ENCODE measurements around the gene LMOD2.

LMOD2 gene

GRCh38 chr7:123655614-123656013 lies at the start of gene LMOD2:
TSS of gene LMOD2 (plus strand) at chr7:123655866. CDS start at chr7:123655964, 98 bp downstream.
- CTCF ChIA-PET = interaction anchor here (0.6 kb wide), 1 partner anchor 27 kb away, joined by 3 read pairs; no protein-coding TSS in a partner anchor
- H3K4me3 ChIP-seq (ENCODE audit: low read depth, low read length) = no peak within 1 kb of the TSS
- no peak for TF ChIP-seq CTCF (IDR thresholded peaks at IDR 0.05; ENCODE audit: insufficient read depth, low read length, missing control alignments)
- POLR2A ChIA-PET = no interaction called here
- no peak for DNase-seq (ENCODE audit: low read depth, low spot score)

GRCh38 chr7:123607423-123607975 lies 48.2 kb upstream of the LMOD2 start:
- ChIA-PET CTCF (interaction anchor here (1.8 kb wide), 1 partner anchor 27 kb away, joined by 6 read pairs; no protein-coding TSS in a partner anchor), POLR2A (no interaction called here)
- DNase-seq (ENCODE audit: low read depth, low spot score) = no peak
- no peak for TF ChIP-seq CTCF (IDR thresholded peaks at IDR 0.05; ENCODE audit: insufficient read depth, low read length, missing control alignments)
- no peak overlapping the region for H3K4me3 ChIP-seq (ENCODE audit: low read depth, low read length)

- TF ChIP-seq CTCF (IDR thresholded peaks at IDR 0.05; ENCODE audit: insufficient read depth, low read length, missing control alignments) = no peak
Observed at GRCh38 chr7:123608991-123609882, 46.4 kb upstream of the LMOD2 start.

GRCh38 chr7:123609883-123610239 lies 45.8 kb upstream of the LMOD2 start:
- H3K4me3 ChIP-seq (ENCODE audit: low read depth, low read length) = no peak overlapping the region
- DNase-seq (ENCODE audit: low read depth, low spot score) = no peak
- no peak for TF ChIP-seq CTCF (IDR thresholded peaks at IDR 0.05; ENCODE audit: insufficient read depth, low read length, missing control alignments)
- POLR2A ChIA-PET = no interaction called here
- CTCF ChIA-PET = no interaction called here

More at GRCh38 chr7:123608991-123609882, 46.4 kb upstream of the LMOD2 start:
- POLR2A ChIA-PET = no interaction called here
- H3K4me3 ChIP-seq (ENCODE audit: low read depth, low read length) = no peak overlapping the region
- CTCF ChIA-PET = no interaction called here
- DNase-seq (ENCODE audit: low read depth, low spot score) = no peak

- ChIA-PET CTCF (no interaction called here), POLR2A (no interaction called here)
- no peak for DNase-seq (ENCODE audit: low read depth, low spot score)
- no peak overlapping the region for H3K4me3 ChIP-seq (ENCODE audit: low read depth, low read length)
- no peak for TF ChIP-seq CTCF (IDR thresholded peaks at IDR 0.05; ENCODE audit: insufficient read depth, low read length, missing control alignments)
Observed at GRCh38 chr7:123612024-123612423, 43.6 kb upstream of the LMOD2 start.

- no peak for TF ChIP-seq CTCF (IDR thresholded peaks at IDR 0.05; ENCODE audit: insufficient read depth, low read length, missing control alignments)
- ChIA-PET POLR2A (no interaction called here), CTCF (interaction anchor here (0.8 to 1.1 kb wide), 2 partner anchors 9 to 250 kb away, joined by 3 to 4 read pairs; no protein-coding TSS in a partner anchor)
- DNase-seq (ENCODE audit: low read depth, low spot score) = peak; percentile 46
- no peak overlapping the region for H3K4me3 ChIP-seq (ENCODE audit: low read depth, low read length)
Observed at GRCh38 chr7:123615344-123615743, 40.3 kb upstream of the LMOD2 start.

Measured in AG04449 (cell line).